Activated T-cell treated with anti-CD3 and anti-CD28 coated beads, Interleukin-2, amount 50 U/mL, for 24 hours (primary cell): Measurements from ENCODE around the gene ZNF138.
"Not testable (repeated sequence)": the region's sequence is repeated elsewhere in the genome, so short reads cannot be mapped to it uniquely, and the experiment has no call there.

Source experiments
- DNase-seq: peaks from one replicate; pipeline ENCODE4 v3.0.0-alpha.2; 2020
- H3K27ac Mint-ChIP-seq: 2 replicates; pipeline ENCODE4 v1.8.0; 2020; ENCODE audit warnings: mild to moderate bottlenecking, mixed read lengths
- H3K27me3 Mint-ChIP-seq: 2 replicates; pipeline ENCODE4 v1.8.0; 2020; ENCODE audit warnings: mixed read lengths
- H3K36me3 Mint-ChIP-seq: 2 replicates; pipeline ENCODE4 v1.8.0; 2020; ENCODE audit warnings: low read depth, mixed read lengths
- H3K4me1 Mint-ChIP-seq: 2 replicates; pipeline ENCODE4 v1.8.0; 2020; ENCODE audit warnings: low read depth, mixed read lengths
- H3K4me3 Mint-ChIP-seq: 2 replicates; pipeline ENCODE4 v1.8.0; 2020; ENCODE audit warnings: mild to moderate bottlenecking, moderate library complexity, mixed read lengths
- H3K9me3 Mint-ChIP-seq: 2 replicates; pipeline ENCODE4 v1.8.0; 2020; ENCODE audit warnings: mixed read lengths

ZNF138 gene

GRCh38 chr7:64794171-64794844 is at the start of gene ZNF138:
Gene ZNF138, plus strand, starts transcription at chr7:64794428. Its CDS starts 141 bp downstream, at chr7:64794569.
- H3K9me3 Mint-ChIP-seq: no peaks in the 10 kb centered on the region
- H3K36me3 Mint-ChIP-seq: peaks cover 46% of the 10 kb centered on the region
- peak within 1 kb of the TSS; percentile 98 for H3K27ac Mint-ChIP-seq
- no peaks in the 10 kb centered on the region for H3K27me3 Mint-ChIP-seq
- H3K4me3 Mint-ChIP-seq: peak within 1 kb of the TSS; percentile 100
- H3K4me1 Mint-ChIP-seq: peaks cover 32% of the 10 kb centered on the region
- DNase-seq: peak; percentile 92

- H3K4me1 Mint-ChIP-seq: no peaks in the 10 kb centered on the region
- no peaks in the 10 kb centered on the region for H3K27me3 Mint-ChIP-seq
- no peak overlapping the region for H3K4me3 Mint-ChIP-seq
- peaks cover 23% of the 10 kb centered on the region for H3K9me3 Mint-ChIP-seq
- H3K36me3 Mint-ChIP-seq: no peaks in the 10 kb centered on the region
- DNase-seq: no peak
- no peak overlapping the region for H3K27ac Mint-ChIP-seq
Observed at GRCh38 chr7:64744680-64745079, 49.5 kb upstream of the ZNF138 start.

- no peak for DNase-seq
- Mint-ChIP-seq H3K27ac (no peak overlapping the region), H3K4me3 (no peak overlapping the region), H3K9me3 (peaks cover 19% of the 10 kb centered on the region), H3K4me1 (no peaks in the 10 kb centered on the region), H3K27me3 (no peaks in the 10 kb centered on the region), H3K36me3 (no peaks in the 10 kb centered on the region)
Observed at GRCh38 chr7:64747802-64748201, 46.4 kb upstream of the ZNF138 start.

- H3K4me1 Mint-ChIP-seq: no peaks in the 10 kb centered on the region
- H3K9me3 Mint-ChIP-seq: peaks cover 5% of the 10 kb centered on the region
- H3K27ac Mint-ChIP-seq: no peak overlapping the region
Observed at GRCh38 chr7:64753032-64753431, 41.2 kb upstream of the ZNF138 start.

GRCh38 chr7:64755865-64756264 is 38.4 kb upstream of the ZNF138 start:
- Mint-ChIP-seq H3K36me3 (no peaks in the 10 kb centered on the region), H3K4me3 (no peak overlapping the region), H3K27me3 (no peaks in the 10 kb centered on the region), H3K9me3 (peaks cover 3% of the 10 kb centered on the region), H3K27ac (no peak overlapping the region), H3K4me1 (no peaks in the 10 kb centered on the region)
- no peak for DNase-seq

More at GRCh38 chr7:64753032-64753431, 41.2 kb upstream of the ZNF138 start:
- no peak for DNase-seq
- Mint-ChIP-seq H3K36me3 (no peaks in the 10 kb centered on the region), H3K27me3 (no peaks in the 10 kb centered on the region), H3K4me3 (no peak overlapping the region)

- DNase-seq: no peak
- no peaks in the 10 kb centered on the region for H3K4me1 Mint-ChIP-seq
- H3K4me3 Mint-ChIP-seq: no peak overlapping the region
- no peaks in the 10 kb centered on the region for H3K36me3 Mint-ChIP-seq
- no peak overlapping the region for H3K27ac Mint-ChIP-seq
- H3K27me3 Mint-ChIP-seq: peaks cover 2% of the 10 kb centered on the region
- H3K9me3 Mint-ChIP-seq: no peaks in the 10 kb centered on the region
Observed at GRCh38 chr7:64758151-64758550, 36.1 kb upstream of the ZNF138 start.

- Mint-ChIP-seq H3K27me3 (no peaks in the 10 kb centered on the region), H3K4me3 (no peak overlapping the region), H3K4me1 (no peaks in the 10 kb centered on the region), H3K27ac (no peak overlapping the region), H3K36me3 (no peaks in the 10 kb centered on the region), H3K9me3 (no peaks in the 10 kb centered on the region)
- DNase-seq: no peak
Observed at GRCh38 chr7:64768824-64769223, 25.4 kb upstream of the ZNF138 start.

GRCh38 chr7:64774204-64774842 is 19.9 kb upstream of the ZNF138 start:
- no peak overlapping the region for H3K27ac Mint-ChIP-seq
- DNase-seq: no peak
- H3K4me3 Mint-ChIP-seq: no peak overlapping the region
- peaks cover 2% of the 10 kb centered on the region for H3K27me3 Mint-ChIP-seq
- H3K4me1 Mint-ChIP-seq: no peaks in the 10 kb centered on the region
- H3K9me3 Mint-ChIP-seq: peaks cover 2% of the 10 kb centered on the region
- no peaks in the 10 kb centered on the region for H3K36me3 Mint-ChIP-seq

GRCh38 chr7:64775289-64775688 is 18.9 kb upstream of the ZNF138 start:
- no peak overlapping the region for H3K4me3 Mint-ChIP-seq

GRCh38 chr7:64784842-64785241 is 9.4 kb upstream of the ZNF138 start:
- not testable (repeated sequence) for H3K27ac Mint-ChIP-seq, H3K4me3 Mint-ChIP-seq, H3K27me3 Mint-ChIP-seq

More at GRCh38 chr7:64775289-64775688, 18.9 kb upstream of the ZNF138 start:
- Mint-ChIP-seq H3K9me3 (peaks cover 2% of the 10 kb centered on the region), H3K36me3 (no peaks in the 10 kb centered on the region), H3K27ac (no peak overlapping the region), H3K27me3 (peaks cover 2% of the 10 kb centered on the region), H3K4me1 (no peaks in the 10 kb centered on the region)
- no peak for DNase-seq

GRCh38 chr7:64787295-64787694 is 6.9 kb upstream of the ZNF138 start:
- no peak overlapping the region for H3K4me3 Mint-ChIP-seq
- H3K36me3 Mint-ChIP-seq: no peaks in the 10 kb centered on the region
- H3K4me1 Mint-ChIP-seq: no peaks in the 10 kb centered on the region
- no peaks in the 10 kb centered on the region for H3K9me3 Mint-ChIP-seq
- no peak for DNase-seq
- no peak overlapping the region for H3K27ac Mint-ChIP-seq
- peaks cover 4% of the 10 kb centered on the region for H3K27me3 Mint-ChIP-seq

More at GRCh38 chr7:64784842-64785241, 9.4 kb upstream of the ZNF138 start:
- DNase-seq, H3K36me3 Mint-ChIP-seq, H3K9me3 Mint-ChIP-seq, H3K4me1 Mint-ChIP-seq: not testable (repeated sequence)

GRCh38 chr7:64789241-64789640 is 5.0 kb upstream of the ZNF138 start:
- not testable (repeated sequence) for H3K36me3 Mint-ChIP-seq, H3K27ac Mint-ChIP-seq, H3K27me3 Mint-ChIP-seq, H3K4me3 Mint-ChIP-seq, H3K4me1 Mint-ChIP-seq, DNase-seq, H3K9me3 Mint-ChIP-seq

GRCh38 chr7:64793106-64793755 is 997 bp upstream of the ZNF138 start:
- peak overlapping the region; percentile 100 for H3K4me3 Mint-ChIP-seq
- H3K36me3 Mint-ChIP-seq: peaks cover 35% of the 10 kb centered on the region
- H3K27ac Mint-ChIP-seq: peak overlapping the region; percentile 98
- no peaks in the 10 kb centered on the region for H3K27me3 Mint-ChIP-seq
- H3K4me1 Mint-ChIP-seq: peaks cover 29% of the 10 kb centered on the region
- H3K9me3 Mint-ChIP-seq: no peaks in the 10 kb centered on the region
- no peak for DNase-seq

GRCh38 chr7:64795176-64795575 is 948 bp downstream of the ZNF138 start:
- H3K9me3 Mint-ChIP-seq: no peaks in the 10 kb centered on the region
- peak overlapping the region; percentile 100 for H3K4me3 Mint-ChIP-seq
- H3K27me3 Mint-ChIP-seq: no peaks in the 10 kb centered on the region
- H3K36me3 Mint-ChIP-seq: peaks cover 55% of the 10 kb centered on the region
- DNase-seq: no peak
- H3K27ac Mint-ChIP-seq: peak overlapping the region; percentile 98
- H3K4me1 Mint-ChIP-seq: peaks cover 37% of the 10 kb centered on the region

GRCh38 chr7:64799169-64799568 is 4.9 kb downstream of the ZNF138 start:
- H3K4me3 Mint-ChIP-seq, H3K27me3 Mint-ChIP-seq, H3K9me3 Mint-ChIP-seq, DNase-seq, H3K27ac Mint-ChIP-seq: not testable (repeated sequence)
- Mint-ChIP-seq H3K4me1 (peaks cover 45% of the 10 kb centered on the region), H3K36me3 (peaks cover 92% of the 10 kb centered on the region)
